Measurements from ENCODE around the gene AMFR. TPM values are rescaled to one million over a fixed set of nuclear protein-coding genes. Genes with fewer than 3 reads are reported as not detected.
A peak's percentile ranks its signal among the peaks of the same experiment; 100 is the strongest.

Gene AMFR
- total and polyA plus RNA-seq, 10 of the 15 experiments (the other 5 are each of a cell fraction or from before 2014, with no cell fraction given) = 8.2 to 67.6 (median 28.1) TPM

- Histone ChIP-seq H3K27ac (ENCODE audit: control insufficient read depth, insufficient read depth) (no peak overlapping the region), H3K36me3 (ENCODE audit: control insufficient read depth in 2 of 2, insufficient read depth in 2 of 2, low read length in 1 of 2) (peaks cover 7 to 18% of the 10 kb centered on the region in 2 experiments; a peak in 3 of 4 replicates), H3K9me3 (replicated peaks; ENCODE audit: control insufficient read depth, insufficient read depth, low read length) (no peaks in the 10 kb centered on the region), H4K20me1 (ENCODE audit: control insufficient read depth, insufficient read depth) (no peaks in the 10 kb centered on the region), H3K27me3 (replicated peaks in 1 of 2; ENCODE audit: control insufficient read depth in 2 of 2, insufficient read depth in 2 of 2, low read length in 1 of 2) (no peaks in the 10 kb centered on the region), H2AFZ (ENCODE audit: control insufficient read depth, low read depth, low read length) (no peak overlapping the region), H3K4me2 (ENCODE audit: control insufficient read depth, insufficient read depth) (no peak overlapping the region), H3K9ac (ENCODE audit: control insufficient read depth, insufficient read depth, low read length) (no peak overlapping the region), H3K4me3 (no peak overlapping the region), H3K79me2 (ENCODE audit: control insufficient read depth, insufficient read depth, low read length) (peaks cover 11% of the 10 kb centered on the region), H3K4me1 (ENCODE audit: control insufficient read depth, insufficient read depth, low read length) (no peaks in the 10 kb centered on the region; the same call in 1 of the 2 replicates)
- TF ChIP-seq EED (IDR thresholded peaks at IDR 0.05; ENCODE audit: low read depth) (no peak), CHD1 (IDR thresholded peaks at IDR 0.05; ENCODE audit: low read depth, low read length) (no peak), MXI1 (IDR thresholded peaks at IDR 0.05; ENCODE audit: low read depth, low read length) (no peak), SREBF2 (IDR thresholded peaks at IDR 0.05; ENCODE audit: low read length) (no peak), IRF3 (IDR thresholded peaks at IDR 0.05) (no peak), MYC (IDR thresholded peaks at IDR 0.05; ENCODE audit: insufficient read depth, insufficient read length, insufficient replicate concordance, low read length, severe bottlenecking) (no peak), ZBED1 (IDR thresholded peaks at IDR 0.05; ENCODE audit: borderline replicate concordance) (no peak), RAD21 (IDR thresholded peaks at IDR 0.05; ENCODE audit: insufficient read depth, low read depth, low read length) (no peak), KDM1A (IDR thresholded peaks at IDR 0.05; ENCODE audit: borderline replicate concordance) (no peak)
- TF ChIP-seq, protein P1, sequence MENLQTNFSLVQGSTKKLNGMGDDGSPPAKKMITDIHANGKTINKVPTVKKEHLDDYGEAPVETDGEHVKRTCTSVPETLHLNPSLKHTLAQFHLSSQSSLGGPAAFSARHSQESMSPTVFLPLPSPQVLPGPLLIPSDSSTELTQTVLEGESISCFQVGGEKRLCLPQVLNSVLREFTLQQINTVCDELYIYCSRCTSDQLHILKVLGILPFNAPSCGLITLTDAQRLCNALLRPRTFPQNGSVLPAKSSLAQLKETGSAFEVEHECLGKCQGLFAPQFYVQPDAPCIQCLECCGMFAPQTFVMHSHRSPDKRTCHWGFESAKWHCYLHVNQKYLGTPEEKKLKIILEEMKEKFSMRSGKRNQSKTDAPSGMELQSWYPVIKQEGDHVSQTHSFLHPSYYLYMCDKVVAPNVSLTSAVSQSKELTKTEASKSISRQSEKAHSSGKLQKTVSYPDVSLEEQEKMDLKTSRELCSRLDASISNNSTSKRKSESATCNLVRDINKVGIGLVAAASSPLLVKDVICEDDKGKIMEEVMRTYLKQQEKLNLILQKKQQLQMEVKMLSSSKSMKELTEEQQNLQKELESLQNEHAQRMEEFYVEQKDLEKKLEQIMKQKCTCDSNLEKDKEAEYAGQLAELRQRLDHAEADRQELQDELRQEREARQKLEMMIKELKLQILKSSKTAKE (IDR thresholded peaks at IDR 0.05; ENCODE audit: low read depth, poor library complexity, severe bottlenecking) = no peak
- TF ChIP-seq, protein P2, sequence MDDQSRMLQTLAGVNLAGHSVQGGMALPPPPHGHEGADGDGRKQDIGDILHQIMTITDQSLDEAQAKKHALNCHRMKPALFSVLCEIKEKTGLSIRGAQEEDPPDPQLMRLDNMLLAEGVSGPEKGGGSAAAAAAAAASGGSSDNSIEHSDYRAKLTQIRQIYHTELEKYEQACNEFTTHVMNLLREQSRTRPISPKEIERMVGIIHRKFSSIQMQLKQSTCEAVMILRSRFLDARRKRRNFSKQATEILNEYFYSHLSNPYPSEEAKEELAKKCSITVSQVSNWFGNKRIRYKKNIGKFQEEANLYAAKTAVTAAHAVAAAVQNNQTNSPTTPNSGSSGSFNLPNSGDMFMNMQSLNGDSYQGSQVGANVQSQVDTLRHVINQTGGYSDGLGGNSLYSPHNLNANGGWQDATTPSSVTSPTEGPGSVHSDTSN (IDR thresholded peaks at IDR 0.05; ENCODE audit: insufficient replicate concordance, low read depth, low read length) = no peak
- TF ChIP-seq, protein P3, sequence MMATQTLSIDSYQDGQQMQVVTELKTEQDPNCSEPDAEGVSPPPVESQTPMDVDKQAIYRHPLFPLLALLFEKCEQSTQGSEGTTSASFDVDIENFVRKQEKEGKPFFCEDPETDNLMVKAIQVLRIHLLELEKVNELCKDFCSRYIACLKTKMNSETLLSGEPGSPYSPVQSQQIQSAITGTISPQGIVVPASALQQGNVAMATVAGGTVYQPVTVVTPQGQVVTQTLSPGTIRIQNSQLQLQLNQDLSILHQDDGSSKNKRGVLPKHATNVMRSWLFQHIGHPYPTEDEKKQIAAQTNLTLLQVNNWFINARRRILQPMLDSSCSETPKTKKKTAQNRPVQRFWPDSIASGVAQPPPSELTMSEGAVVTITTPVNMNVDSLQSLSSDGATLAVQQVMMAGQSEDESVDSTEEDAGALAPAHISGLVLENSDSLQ (IDR thresholded peaks at IDR 0.05) = no peak
- TF ChIP-seq, protein P4, sequence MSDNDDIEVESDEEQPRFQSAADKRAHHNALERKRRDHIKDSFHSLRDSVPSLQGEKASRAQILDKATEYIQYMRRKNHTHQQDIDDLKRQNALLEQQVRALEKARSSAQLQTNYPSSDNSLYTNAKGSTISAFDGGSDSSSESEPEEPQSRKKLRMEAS (IDR thresholded peaks at IDR 0.05; ENCODE audit: low read depth, low read length) = no peak
- no peak for ATAC-seq
- DNase-seq (ENCODE audit: low read depth, low spot score) = no peak
- SMC1A ChIA-PET (ENCODE audit: uncharacterized antibody, unreplicated experiment) = interaction anchor here (1.4 kb wide), 1 partner anchor 24 kb away, joined by 3 read pairs; no protein-coding TSS in a partner anchor
- in situ Hi-C loops (cut with MboI) = no loop called here
- TSS peak; percentile 28 for BruUV-seq (replicated peaks)
- POLR2A ChIA-PET = no interaction called here
- no peak for FAIRE-seq
- 98% methylated on average over 2 of the region's 2 CpGs for WGBS (ENCODE audit: insufficient coverage, insufficient replicate concordance, low lambda C conversion rate, missing lambda C conversion rate)
- intact Hi-C loops (cut with micrococcal nuclease; ENCODE audit: unreplicated experiment) = no loop called here
- CTCF ChIA-PET = interaction anchor here (1.4 kb wide), 1 partner anchor 9 kb away, joined by 3 read pairs; no protein-coding TSS in a partner anchor
- RAD21 ChIA-PET (ENCODE audit: unreplicated experiment) = no interaction called here
Observed at GRCh38 chr16:56411624-56412023, 13.7 kb downstream of the AMFR start.

All from GM12878 (cell line).